HG03025 (cell line): ENCODE measurements around the gene CCL14.
"Not testable (repeated sequence)": the region's sequence is repeated elsewhere in the genome, so short reads cannot be mapped to it uniquely, and the experiment has no call there.

Source experiments
- ATAC-seq: cut with Tn5 transposase; IDR thresholded peaks from one replicate; pipeline ENCODE4 v1.9.1; 2021; ENCODE audit warnings: mild to moderate bottlenecking, moderate library complexity; ENCODE audit not compliant: unreplicated experiment, low FRiP score

The CCL14 gene

GRCh38 chr17:35995346-35995745 is 8.8 kb upstream of the CCL14 start:
- not testable (repeated sequence) for ATAC-seq

- no peak for ATAC-seq
Measured at GRCh38 chr17:35991075-35991474, 4.5 kb upstream of the CCL14 start.

DNA sequence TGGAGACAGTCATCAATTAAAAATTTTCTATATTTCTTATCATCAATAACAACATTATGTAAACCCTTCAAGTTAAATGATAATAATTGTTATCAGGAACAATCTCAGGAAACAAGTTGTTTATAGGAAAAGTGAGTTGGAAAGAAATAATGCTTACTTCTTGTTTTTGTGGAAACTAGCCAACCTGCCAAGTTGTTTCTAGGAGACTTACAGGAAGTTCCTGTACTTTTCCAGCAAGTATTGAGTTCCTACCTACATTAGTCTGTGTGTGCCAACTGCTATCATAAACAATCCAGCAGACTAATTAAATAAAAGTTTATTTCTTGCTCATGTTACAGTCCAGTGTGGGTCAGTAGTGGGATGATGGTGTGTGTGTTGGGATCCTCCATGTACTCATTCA is 1.6 kb upstream of the CCL14 start:
- ATAC-seq = no peak

DNA sequence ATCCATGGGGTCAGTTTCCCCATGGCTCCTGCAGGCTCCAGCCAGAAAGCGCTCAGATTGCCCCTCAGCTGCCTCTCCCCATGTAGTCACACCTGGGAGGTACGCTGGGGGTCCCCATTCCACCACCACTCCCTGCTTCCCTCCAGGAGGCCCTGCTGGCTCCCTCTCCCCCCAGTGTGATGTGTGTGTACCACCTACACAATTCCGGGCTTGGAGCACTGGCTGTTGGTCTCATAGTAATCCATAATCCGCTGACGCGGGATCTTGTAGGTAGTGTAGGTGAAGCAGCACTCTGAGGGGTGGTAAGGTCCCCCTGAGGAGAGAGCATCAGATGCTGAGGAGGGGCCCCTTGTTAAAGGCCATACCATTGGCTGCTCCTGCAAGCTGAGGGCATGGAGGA is 2.4 kb downstream of the CCL14 start:
- no peak for ATAC-seq

GRCh38 chr17:35982409-35983191 is 3.9 kb downstream of the CCL14 start:
- ATAC-seq = no peak

DNA sequence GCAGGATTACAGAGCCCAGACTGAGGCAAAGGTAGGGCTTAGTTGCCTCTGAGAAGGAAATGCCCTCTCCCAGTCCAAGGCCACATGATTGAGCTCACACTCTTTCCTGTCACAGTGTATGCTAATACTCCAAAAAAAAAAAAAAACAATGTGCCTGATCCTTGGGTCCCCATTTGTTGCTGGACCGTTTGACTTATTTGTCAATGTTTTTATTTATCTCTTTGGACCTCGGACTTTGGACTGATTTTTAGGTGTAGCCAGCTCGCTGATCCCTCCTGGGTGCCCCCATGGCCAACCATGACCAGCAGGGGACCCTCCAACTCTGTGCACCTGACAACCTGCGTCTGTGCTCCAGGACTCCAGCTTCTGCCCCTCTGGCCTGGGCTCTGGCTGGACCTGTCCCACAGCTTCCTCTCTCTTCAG is 4.6 kb downstream of the CCL14 start:
- no peak for ATAC-seq

DNA sequence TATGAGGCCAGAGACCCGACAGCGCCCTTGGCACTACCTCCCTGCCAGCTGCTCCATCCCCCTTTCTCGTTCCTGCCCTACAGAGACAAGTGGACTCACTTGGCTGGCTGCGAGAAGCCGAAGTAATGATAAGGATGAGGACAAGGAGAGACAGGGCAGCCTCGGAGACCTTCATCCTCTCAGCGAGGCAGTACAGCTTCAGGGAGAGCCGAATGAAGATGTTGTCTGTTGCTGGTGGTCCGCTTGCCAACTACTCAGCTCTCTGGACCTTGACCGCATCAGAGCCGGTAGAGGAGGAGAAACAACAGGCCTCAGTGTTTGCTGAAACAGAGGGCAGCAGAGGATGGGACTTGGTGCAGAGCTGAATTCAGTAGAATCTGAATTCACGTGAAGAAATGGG is 5.3 kb downstream of the CCL14 start, which contains the start of gene CCL16:
TSS of gene CCL16 (minus strand) at position 252 of the 400 bp plus-strand sequence. CDS start at position 175, 77 bp downstream.
- ATAC-seq = no peak

GRCh38 chr17:35978346-35978745 is 8.2 kb downstream of the CCL14 start:
- no peak for ATAC-seq

DNA sequence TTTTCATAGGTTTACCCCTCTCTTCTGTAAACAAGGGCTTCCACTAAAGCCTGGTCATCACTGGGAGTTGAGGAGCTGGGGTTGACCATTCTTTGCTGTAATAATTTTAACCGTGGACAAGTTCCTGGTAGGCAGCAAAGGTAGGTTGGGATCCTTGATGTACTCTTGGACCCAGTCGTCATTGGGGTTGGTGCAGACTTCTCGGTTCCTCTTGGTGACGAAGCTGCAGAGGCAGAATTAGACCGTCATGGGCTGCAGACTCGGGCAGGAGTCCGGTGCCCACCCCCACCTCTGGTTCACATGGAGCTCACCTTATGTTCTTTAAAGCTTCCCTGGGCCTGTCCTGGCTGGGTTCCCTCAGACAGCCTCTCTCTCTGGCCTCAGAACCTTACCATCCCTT is 9.0 kb downstream of the CCL14 start:
- ATAC-seq = no peak

DNA sequence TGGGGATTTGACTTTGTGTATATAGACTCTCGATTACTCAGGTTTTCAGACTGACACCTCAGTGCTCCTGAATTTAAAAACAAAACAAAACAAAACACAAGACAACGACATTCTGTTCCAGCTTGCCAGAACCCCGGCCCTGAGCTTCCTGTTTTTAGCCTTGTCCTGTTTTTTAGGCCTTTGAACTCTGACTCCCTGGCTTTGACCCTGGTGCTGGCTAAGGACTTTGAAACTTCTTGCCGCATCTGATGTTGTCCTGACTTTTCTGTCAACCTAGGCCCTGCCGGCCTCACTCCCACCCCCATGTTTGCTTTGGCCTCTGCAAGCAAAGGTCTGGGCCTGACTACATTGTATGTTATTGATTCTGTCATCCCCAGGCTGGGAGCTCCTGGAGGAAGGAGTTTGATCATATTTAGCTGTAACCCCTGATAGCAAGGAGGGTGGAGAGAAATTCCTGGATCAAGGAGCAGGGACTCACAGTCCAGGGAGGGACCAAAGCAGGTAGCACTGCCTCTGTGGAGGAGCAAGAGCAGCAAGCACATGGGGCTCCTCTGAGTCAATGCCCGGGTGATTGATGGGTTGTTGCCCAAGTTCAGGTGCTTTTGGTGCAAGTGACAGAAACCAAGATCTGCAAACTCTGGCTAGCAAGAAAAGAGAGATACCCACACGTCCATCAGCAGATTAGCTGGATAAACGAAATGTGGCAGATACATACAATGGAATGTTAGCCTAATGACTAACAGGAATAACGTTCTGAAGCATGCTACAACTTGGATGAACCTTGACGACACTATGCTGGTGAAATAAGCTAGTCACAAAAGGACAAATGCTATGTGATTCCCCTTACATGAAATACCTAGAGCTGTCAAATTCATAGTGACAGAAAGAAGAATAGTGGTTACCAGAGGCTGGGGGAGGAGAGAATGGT is 12.9 kb downstream of the CCL14 start:
- no peak for ATAC-seq

DNA sequence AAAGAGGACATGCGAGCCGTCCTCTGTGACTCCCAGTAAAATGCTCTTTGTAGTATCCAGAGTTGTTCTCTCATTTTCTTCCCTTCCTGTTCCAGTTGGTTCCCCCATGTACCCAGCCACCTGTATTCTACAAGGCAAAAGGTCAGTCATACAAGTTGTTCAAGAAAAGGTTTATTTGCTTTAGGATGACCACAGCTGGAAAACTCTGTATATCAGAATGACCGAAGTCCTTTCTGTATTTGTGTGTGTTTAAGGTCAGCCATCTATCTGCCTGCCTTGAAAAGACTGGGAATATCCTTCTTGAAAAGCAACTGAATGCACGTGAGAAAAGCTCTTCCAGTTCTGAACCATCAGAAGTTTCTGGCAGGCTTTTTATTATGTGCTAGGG is 13.6 kb downstream of the CCL14 start:
- ATAC-seq = no peak

GRCh38 chr17:35972535-35972934 is 14.0 kb downstream of the CCL14 start:
- no peak for ATAC-seq

GRCh38 chr17:35972066-35972465 is 14.5 kb downstream of the CCL14 start:
- ATAC-seq = no peak

DNA sequence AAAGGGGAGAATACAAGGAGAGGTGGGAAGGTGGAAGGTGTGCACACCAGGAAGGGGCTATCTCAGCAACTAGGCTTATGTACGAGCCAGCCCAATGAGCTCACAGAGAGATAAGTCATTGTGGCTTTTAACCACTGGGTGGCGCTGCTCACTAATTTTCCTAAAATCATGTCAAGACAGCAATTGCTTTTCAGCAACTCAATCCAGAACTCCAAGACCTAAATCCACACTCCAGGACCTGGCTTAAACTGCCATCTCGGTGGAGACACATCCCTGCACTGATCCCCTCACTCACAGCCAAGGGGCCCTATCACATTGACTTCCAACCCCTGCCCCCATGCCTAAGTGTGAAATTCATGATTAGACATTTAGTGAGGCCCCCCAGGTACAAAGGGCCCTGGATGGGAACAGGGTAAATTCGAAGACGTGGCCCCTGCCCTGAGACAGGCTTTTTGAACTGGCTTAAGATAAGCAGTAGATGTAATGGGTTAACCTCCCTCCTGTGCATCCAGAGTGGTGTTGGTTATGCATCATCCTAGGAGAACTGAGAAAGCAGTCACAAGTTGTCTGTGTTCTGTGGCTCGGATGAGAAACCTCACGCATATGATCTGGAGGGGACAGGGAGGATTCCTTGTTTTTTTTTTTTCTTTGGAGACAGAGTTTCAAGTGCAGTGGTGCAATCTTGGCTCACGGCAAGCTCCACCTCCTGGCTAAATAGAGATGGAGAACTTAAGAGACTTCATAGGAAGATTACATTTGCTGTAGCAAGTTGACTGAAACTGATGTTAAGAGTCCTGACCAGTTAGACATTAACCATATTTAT is 16.8 kb downstream of the CCL14 start:
- ATAC-seq = no peak

DNA sequence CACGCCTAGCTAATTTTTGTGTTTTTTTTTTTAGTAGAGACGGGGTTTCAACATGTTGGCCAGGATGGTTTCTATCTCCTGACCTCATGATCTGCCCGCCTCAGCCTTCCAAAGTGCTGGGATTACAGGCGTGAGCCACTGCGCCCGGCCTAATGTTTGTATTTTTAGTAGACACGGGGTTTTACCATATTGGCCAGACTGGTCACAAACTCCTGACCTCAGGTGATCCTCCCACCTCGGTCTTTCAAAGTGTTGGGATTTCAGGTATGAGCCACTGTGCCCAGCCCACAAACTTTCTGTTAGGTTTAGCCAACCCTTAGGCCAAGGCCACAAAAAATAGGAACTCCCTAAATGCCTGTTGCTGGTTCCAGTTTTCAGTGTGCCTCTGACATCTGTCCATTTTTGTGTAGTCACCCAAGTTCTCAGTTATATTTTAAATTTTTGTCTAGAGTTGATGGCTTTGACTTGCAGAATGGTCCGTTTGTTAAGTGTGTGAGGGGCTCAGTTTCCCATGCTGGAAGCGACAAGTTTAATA is 17.9 kb downstream of the CCL14 start:
- ATAC-seq = no peak

GRCh38 chr17:35965272-35965671 is 21.3 kb downstream of the CCL14 start:
- ATAC-seq = no peak

DNA sequence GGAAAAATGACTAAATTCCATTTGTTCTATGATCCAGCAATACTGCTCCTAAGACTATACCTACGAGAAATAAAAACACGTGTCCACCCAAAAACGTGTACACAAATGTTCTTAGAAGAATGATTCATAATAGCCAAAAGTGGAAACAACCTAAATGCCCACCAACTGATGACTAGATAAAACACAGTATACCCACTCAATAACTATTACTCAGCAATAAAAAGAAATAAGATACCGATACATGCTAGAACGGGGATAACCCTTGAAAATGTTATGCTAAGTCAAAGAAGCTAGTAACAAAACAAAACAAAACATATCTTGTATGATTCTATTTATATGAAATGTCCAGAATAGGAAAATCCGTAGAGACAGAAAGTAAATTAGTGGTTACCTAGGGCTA is 22.9 kb downstream of the CCL14 start:
- no peak for ATAC-seq

- no peak for ATAC-seq
Measured at GRCh38 chr17:35953720-35954119, 32.8 kb downstream of the CCL14 start.

GRCh38 chr17:35949401-35949800 is 37.1 kb downstream of the CCL14 start:
- ATAC-seq = no peak

DNA sequence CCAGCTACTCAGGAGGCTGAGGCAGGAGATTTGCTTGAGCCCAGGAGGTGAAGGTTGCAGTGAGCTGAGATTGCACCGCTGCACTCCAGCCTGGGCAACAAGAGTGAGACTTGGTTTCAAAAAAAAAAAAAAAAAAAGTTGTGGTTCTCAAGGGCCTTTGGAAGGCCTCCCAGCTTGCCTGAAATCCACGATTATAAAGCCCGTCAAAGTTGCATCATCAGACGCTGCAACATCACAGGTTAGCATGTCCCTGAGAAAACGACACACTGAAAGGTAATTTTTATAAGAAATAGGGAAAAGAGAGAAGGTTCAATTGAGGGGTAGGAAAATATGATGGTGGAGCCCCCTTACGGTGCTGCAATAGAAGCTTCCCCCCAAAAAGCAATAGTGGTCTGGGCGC is 38.4 kb downstream of the CCL14 start:
- ATAC-seq = no peak
